Esophagus squamous epithelium (tissue), 4 donors: ENCODE data around the gene ECSIT.

ENCODE experiments used
- CTCF ChIP-seq, 6 experiments: fragments of 450-650 bp in 4 of 6; fragments of 200-600 bp in 2 of 6; sonication (generic) in 2 of 6; IDR thresholded peaks; one replicate each; pipeline ENCODE4 v1.5.1; 2016 to 2019; ENCODE audit warnings: antibody characterized with exemption in 6 of 6, mild to moderate bottlenecking in 4 of 6, moderate library complexity in 4 of 6
- POLR2A ChIP-seq, 4 donors: fragments of 450-650 bp; IDR thresholded peaks; one replicate each; pipeline ENCODE4 v1.6.1; 2017; ENCODE audit warnings: antibody characterized with exemption in 4 of 4, mild to moderate bottlenecking in 4 of 4, moderate library complexity in 3 of 4

GRCh38 chr19:11535792-11536595 lies 7.1 kb upstream of the ECSIT start:
- peak in 2 of 4 donors; percentile 52 to 71 for TF ChIP-seq POLR2A (IDR thresholded peaks at IDR 0.05)
- peak; percentile 87 to 94 (median 91) for TF ChIP-seq CTCF (IDR thresholded peaks at IDR 0.05)
